K562 (cell line): ENCODE results near the gene TAGLN3. TPM values are rescaled to one million over a fixed set of nuclear protein-coding genes. Genes with fewer than 3 reads are reported as not detected.

Experiments
- ATAC-seq: fragments of 200-7000 bp; cut with Tn5 transposase; 3 replicates; pipeline ENCODE4 v1.9.1; 2020; ENCODE audit warnings: moderate library complexity
- BruUV-seq: library from RNA; stranded (reverse); fragments of 400-500 nt; replicated peaks from 2 replicates; lab custom pipeline; 2021; lab: Mats Ljungman, UMichigan
- CTCF ChIA-PET: fragments of 300-600 bp; formaldehyde crosslinking; extraction: SDS; loops from one replicate; lab custom pipeline; 2021; ENCODE audit warnings: low intra/inter-chr PET ratio; lab: Yijun Ruan, JAX
- POLR2A ChIA-PET: fragments of 300-600, 350-650 bp; sonication (Branson Sonifier 250); formaldehyde crosslinking; extraction: SDS; loops from one replicate; lab custom pipeline; 2021; ENCODE audit warnings: antibody characterized with exemption, inconsistent platforms; lab: Yijun Ruan, JAX
- DNase-seq, 4 experiments: peaks; one replicate each; pipeline versions ENCODE4 v3.0.0 to v3.0.0-alpha.2; 2011 to 2018; ENCODE audit warnings: low spot score in 3 of 4, mixed read lengths in 3 of 4; ENCODE audit errors: extremely low read depth in 1 of 4
- FAIRE-seq: peaks from 2 replicates; lab custom pipeline; 2011; peaks lifted over from hg19 to GRCh38; lab: Jason Lieb, UNC
- H2AFZ ChIP-seq: 2 replicates; pipeline ENCODE4 v1.6.0; 2011; ENCODE audit warnings: low read depth, low read length, control low read depth, inconsistent platforms
- H3K27ac ChIP-seq: fragments of 200-600 bp; 3 replicates; pipeline ENCODE4 v1.8.0; 2011; ENCODE audit warnings: low read depth, mild to moderate bottlenecking, control low read depth, inconsistent platforms, low read length, moderate library complexity, mixed read lengths; ENCODE audit errors: extremely low read depth
- H3K27me3 ChIP-seq, 2 experiments: fragments of 300-600 bp in 1 of 2; 2 replicates in 1 of 2; 3 replicates in 1 of 2; pipeline versions ENCODE4 v1.6.0 to v1.8.0; 2011; ENCODE audit warnings: inconsistent platforms in 2 of 2, low read length in 2 of 2, mild to moderate bottlenecking in 1 of 2, mixed read lengths in 1 of 2, moderate library complexity in 1 of 2; ENCODE audit not compliant: control insufficient read depth in 2 of 2, insufficient read depth in 2 of 2
- H3K36me3 ChIP-seq: fragments of 300-600 bp; 3 replicates; pipeline ENCODE4 v1.8.0; 2011; ENCODE audit warnings: mild to moderate bottlenecking, low read length, inconsistent platforms; ENCODE audit not compliant: control insufficient read depth, insufficient read depth
- H3K4me1 ChIP-seq, 2 experiments: fragments of 200-600 bp in 1 of 2; replicated peaks in 1 of 2; 2 replicates in 1 of 2; 3 replicates in 1 of 2; pipeline versions ENCODE4 v1.5.1 to v1.8.0; 2011; ENCODE audit warnings: inconsistent platforms in 2 of 2, low read length in 2 of 2, mild to moderate bottlenecking in 1 of 2, mixed read lengths in 1 of 2, moderate library complexity in 1 of 2; ENCODE audit not compliant: control insufficient read depth in 2 of 2, insufficient read depth in 2 of 2
- H3K4me2 ChIP-seq: 2 replicates; pipeline ENCODE4 v1.6.1; 2011; ENCODE audit warnings: low read length, control low read depth, inconsistent platforms, mixed read lengths; ENCODE audit not compliant: insufficient read depth
- H3K4me3 ChIP-seq: fragments of 200-600 bp; sonication (generic), shearing (Covaris generic); 2 replicates; pipeline ENCODE4 v1.5.1; 2016; ENCODE audit warnings: control low read depth, inconsistent platforms
- H3K79me2 ChIP-seq: fragments of 200-600 bp; 3 replicates; pipeline ENCODE4 v1.8.0; 2011; ENCODE audit warnings: low read length, inconsistent platforms; ENCODE audit not compliant: control insufficient read depth, insufficient read depth
- H3K9ac ChIP-seq, 2 experiments: 2 replicates each; pipeline versions ENCODE4 v1.6.0 to v1.6.1; 2011; ENCODE audit warnings: low read depth in 2 of 2, low read length in 2 of 2, control low read depth in 1 of 2, inconsistent platforms in 1 of 2, mild to moderate bottlenecking in 1 of 2, mixed read lengths in 1 of 2; ENCODE audit not compliant: insufficient read depth in 1 of 2
- H3K9me1 ChIP-seq: one replicate; pipeline ENCODE4 v1.6.0; 2011; ENCODE audit warnings: inconsistent platforms, mild to moderate bottlenecking, low read length, moderate library complexity; ENCODE audit not compliant: control insufficient read depth, insufficient read depth
- H3K9me3 ChIP-seq: replicated peaks from 2 replicates; pipeline ENCODE4 v1.5.1; 2011; ENCODE audit warnings: low read depth, low read length, inconsistent platforms; ENCODE audit not compliant: control insufficient read depth, insufficient read depth
- H4K20me1 ChIP-seq: replicated peaks from 2 replicates; pipeline ENCODE4 v1.6.1; 2011; ENCODE audit warnings: low read length, inconsistent platforms, mixed read lengths; ENCODE audit not compliant: control insufficient read depth, insufficient read depth
- CREB1 ChIP-seq, 2 experiments: sonication (generic) in 1 of 2; formaldehyde crosslinking in 1 of 2; IDR thresholded peaks; 2 replicates each; pipeline versions ENCODE4 v1.6.1 to v1.8.0; 2012 to 2022; ENCODE audit warnings: inconsistent platforms in 1 of 2, mild to moderate bottlenecking in 1 of 2, missing genetic modification reagents in 1 of 2, moderate library complexity in 1 of 2
- ELF1 ChIP-seq: fragments of 200-800 bp; sonication (Bioruptor generic); IDR thresholded peaks from 2 replicates; pipeline ENCODE4 v1.6.1; 2016; ENCODE audit warnings: missing genetic modification characterization, missing compliant biosample characterization
- ETV5 ChIP-seq: sonication (generic); formaldehyde crosslinking; IDR thresholded peaks from 2 replicates; pipeline ENCODE4 v1.4.0; 2020; ENCODE audit warnings: low read depth, mild to moderate bottlenecking, missing genetic modification reagents
- GATAD2B ChIP-seq: fragments of 450-650 bp; IDR thresholded peaks from 2 replicates; pipeline ENCODE4 v1.6.1; 2017; ENCODE audit warnings: mild to moderate bottlenecking, borderline replicate concordance
- JUN ChIP-seq, 2 experiments: sonication (generic) in 1 of 2; formaldehyde crosslinking in 1 of 2; IDR thresholded peaks; 2 replicates each; pipeline versions ENCODE4 v1.6.1 to v1.8.0; 2012 to 2022; ENCODE audit warnings: borderline replicate concordance in 2 of 2, mild to moderate bottlenecking in 2 of 2, improper control_type of control experiment in 1 of 2, low read depth in 1 of 2, low read length in 1 of 2, missing genetic modification reagents in 1 of 2
- MBD1 ChIP-seq: fragments of 250-450 bp; sonication (Bioruptor Pico); IDR thresholded peaks from 2 replicates; pipeline ENCODE4 v1.8.0; 2022; ENCODE audit warnings: inconsistent platforms
- NFIX ChIP-seq: fragments of 250-450 bp; sonication (Bioruptor Pico); IDR thresholded peaks from 2 replicates; pipeline ENCODE4 v1.4.0; 2020; ENCODE audit warnings: low read depth, mild to moderate bottlenecking, moderate library complexity
- ZBTB17 ChIP-seq: fragments of 450-650 bp; formaldehyde crosslinking; IDR thresholded peaks from 2 replicates; pipeline ENCODE4 v1.4.0; 2020; ENCODE audit warnings: mild to moderate bottlenecking
- ZKSCAN3 ChIP-seq: fragments of 250-450 bp; sonication (Bioruptor Pico); IDR thresholded peaks from 2 replicates; pipeline ENCODE4 v1.4.0; 2020
- whole genome bisulfite sequencing: fragments of 100-300 bp; shearing (Covaris generic); methylation state at CpG from one replicate; pipeline ENCODE4 v1.1.6; 2016; ENCODE audit warnings: low coverage, mixed read lengths; ENCODE audit not compliant: insufficient coverage; ENCODE audit errors: missing lambda C conversion rate; 5-methylcytosine and 5-hydroxymethylcytosine counted together
- in situ Hi-C: fragments of 300-500 bp; cut with MboI; formaldehyde crosslinking; loops from 4 replicates; pipeline ENCODE4 v1.15.0; 2018; ENCODE audit warnings: inconsistent platforms, mixed read lengths
- intact Hi-C: fragments of 100-400 bp; cut with micrococcal nuclease; formaldehyde crosslinking; loops from 2 replicates; pipeline ENCODE4 v1.14.2; 2022
- polyA plus RNA-seq, 8 experiments: library from polyadenylated mRNA; depleted of rRNA in 4 of 8; stranded (reverse) in 5 of 8; unstranded in 3 of 8; fragments of >200 nt; fragmentation: Nextera tagmentation in 2 of 8; fragmentation: Illumina TruSeq in 1 of 8; extraction: Ambion mirVana in 2 of 8; extraction: Trizol in 1 of 8; gene quantifications; 2 replicates each; pipeline versions ENCODE4 v1.2.1 to v1.2.3, GENCODE V29; 2011 to 2014; ENCODE audit warnings: inconsistent platforms in 1 of 8, missing spikeins in 1 of 8
- total RNA-seq, 7 experiments: library from RNA; depleted of rRNA in 6 of 7; stranded (reverse); fragments of >200 nt in 6 of 7; fragmentation: Illumina TruSeq in 2 of 7; extraction: Trizol in 2 of 7; gene quantifications; 2 replicates each; pipeline versions ENCODE4 v1.2.1 to v1.2.3, GENCODE V29; 2011 to 2021; ENCODE audit warnings: low replicate concordance in 1 of 7
- TF ChIP-seq, protein P1 (sequence below): sonication (generic); formaldehyde crosslinking; IDR thresholded peaks from 2 replicates; pipeline ENCODE4 v1.8.0; 2022; ENCODE audit warnings: mild to moderate bottlenecking, missing genetic modification reagents
- TF ChIP-seq, protein P2 (sequence below): sonication (generic); formaldehyde crosslinking; IDR thresholded peaks from 2 replicates; pipeline ENCODE4 v1.8.0; 2023; ENCODE audit warnings: mild to moderate bottlenecking, missing genetic modification reagents

Gene TAGLN3
- total and polyA plus RNA-seq, 9 of the 15 experiments (the other 6 are each of a cell fraction or from before 2014, with no cell fraction given) = 0.06 TPM; not detected in 7

- CTCF ChIA-PET = no interaction called here
Observed at GRCh38 chr3:112020674-112021085, 22.0 kb downstream of the TAGLN3 start.

GRCh38 chr3:112027142-112027541 is 28.4 kb downstream of the TAGLN3 start:
- Histone ChIP-seq H3K4me2 (no peak overlapping the region), H3K4me1 (no peaks in the 10 kb centered on the region), H2AFZ (no peak overlapping the region), H3K79me2 (no peaks in the 10 kb centered on the region), H3K9me1 (no peaks in the 10 kb centered on the region), H3K4me3 (no peak overlapping the region), H3K27ac (no peak overlapping the region), H3K27me3 (no peaks in the 10 kb centered on the region), H3K36me3 (no peaks in the 10 kb centered on the region), H3K9me3 (no peaks in the 10 kb centered on the region), H4K20me1 (no peaks in the 10 kb centered on the region), H3K9ac (no peak overlapping the region)
- FAIRE-seq = no peak
- WGBS = 5% methylated on average over 4 of the region's 4 CpGs
- intact Hi-C loops (no loop called here), in situ Hi-C loops (no loop called here)
- CTCF ChIA-PET = no interaction called here
- no peak for DNase-seq
- BruUV-seq = no TSS peak
- POLR2A ChIA-PET = no interaction called here
- ATAC-seq = no peak
- no peak for TF ChIP-seq CREB1 (IDR thresholded peaks at IDR 0.05)
- no peak for TF ChIP-seq CREB1 (CRISPR knock-in tag; IDR thresholded peaks at IDR 0.05)
- TF ChIP-seq MBD1 (CRISPR knock-in tag) = no peak
- TF ChIP-seq ZKSCAN3 = no peak
- TF ChIP-seq GATAD2B = no peak
- no peak for TF ChIP-seq JUN (IDR thresholded peaks at IDR 0.05; ENCODE audit: borderline replicate concordance, low read depth, low read length)
- TF ChIP-seq JUN (CRISPR knock-in tag; IDR thresholded peaks at IDR 0.05; ENCODE audit: borderline replicate concordance) = no peak
- TF ChIP-seq, protein P1, sequence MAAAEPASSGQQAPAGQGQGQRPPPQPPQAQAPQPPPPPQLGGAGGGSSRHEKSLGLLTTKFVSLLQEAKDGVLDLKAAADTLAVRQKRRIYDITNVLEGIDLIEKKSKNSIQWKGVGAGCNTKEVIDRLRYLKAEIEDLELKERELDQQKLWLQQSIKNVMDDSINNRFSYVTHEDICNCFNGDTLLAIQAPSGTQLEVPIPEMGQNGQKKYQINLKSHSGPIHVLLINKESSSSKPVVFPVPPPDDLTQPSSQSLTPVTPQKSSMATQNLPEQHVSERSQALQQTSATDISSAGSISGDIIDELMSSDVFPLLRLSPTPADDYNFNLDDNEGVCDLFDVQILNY (CRISPR knock-in tag) = no peak
- TF ChIP-seq, protein P2, sequence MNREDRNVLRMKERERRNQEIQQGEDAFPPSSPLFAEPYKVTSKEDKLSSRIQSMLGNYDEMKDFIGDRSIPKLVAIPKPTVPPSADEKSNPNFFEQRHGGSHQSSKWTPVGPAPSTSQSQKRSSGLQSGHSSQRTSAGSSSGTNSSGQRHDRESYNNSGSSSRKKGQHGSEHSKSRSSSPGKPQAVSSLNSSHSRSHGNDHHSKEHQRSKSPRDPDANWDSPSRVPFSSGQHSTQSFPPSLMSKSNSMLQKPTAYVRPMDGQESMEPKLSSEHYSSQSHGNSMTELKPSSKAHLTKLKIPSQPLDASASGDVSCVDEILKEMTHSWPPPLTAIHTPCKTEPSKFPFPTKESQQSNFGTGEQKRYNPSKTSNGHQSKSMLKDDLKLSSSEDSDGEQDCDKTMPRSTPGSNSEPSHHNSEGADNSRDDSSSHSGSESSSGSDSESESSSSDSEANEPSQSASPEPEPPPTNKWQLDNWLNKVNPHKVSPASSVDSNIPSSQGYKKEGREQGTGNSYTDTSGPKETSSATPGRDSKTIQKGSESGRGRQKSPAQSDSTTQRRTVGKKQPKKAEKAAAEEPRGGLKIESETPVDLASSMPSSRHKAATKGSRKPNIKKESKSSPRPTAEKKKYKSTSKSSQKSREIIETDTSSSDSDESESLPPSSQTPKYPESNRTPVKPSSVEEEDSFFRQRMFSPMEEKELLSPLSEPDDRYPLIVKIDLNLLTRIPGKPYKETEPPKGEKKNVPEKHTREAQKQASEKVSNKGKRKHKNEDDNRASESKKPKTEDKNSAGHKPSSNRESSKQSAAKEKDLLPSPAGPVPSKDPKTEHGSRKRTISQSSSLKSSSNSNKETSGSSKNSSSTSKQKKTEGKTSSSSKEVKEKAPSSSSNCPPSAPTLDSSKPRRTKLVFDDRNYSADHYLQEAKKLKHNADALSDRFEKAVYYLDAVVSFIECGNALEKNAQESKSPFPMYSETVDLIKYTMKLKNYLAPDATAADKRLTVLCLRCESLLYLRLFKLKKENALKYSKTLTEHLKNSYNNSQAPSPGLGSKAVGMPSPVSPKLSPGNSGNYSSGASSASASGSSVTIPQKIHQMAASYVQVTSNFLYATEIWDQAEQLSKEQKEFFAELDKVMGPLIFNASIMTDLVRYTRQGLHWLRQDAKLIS (CRISPR knock-in tag) = no peak
- TF ChIP-seq ELF1 = no peak

More at GRCh38 chr3:112020674-112021085, 22.0 kb downstream of the TAGLN3 start:
- TF ChIP-seq ZBTB17 (CRISPR knock-in tag) (no peak), ETV5 (CRISPR knock-in tag) (no peak), NFIX (CRISPR knock-in tag) (no peak)
- no peaks in the 10 kb centered on the region for H3K4me1 ChIP-seq
- DNase-seq = no peak
- H3K36me3 ChIP-seq = no peaks in the 10 kb centered on the region
- no peak for ATAC-seq
- POLR2A ChIA-PET = no interaction called here
- no peak overlapping the region for H3K9ac ChIP-seq
- no peak overlapping the region for H2AFZ ChIP-seq
- in situ Hi-C loops (no loop called here), intact Hi-C loops (no loop called here)
- 0% methylated on average over 1 of the region's 1 CpG for WGBS
- FAIRE-seq = no peak
- no peak overlapping the region for H3K27ac ChIP-seq
- BruUV-seq = no TSS peak
- no peaks in the 10 kb centered on the region for H3K27me3 ChIP-seq
- H3K4me2 ChIP-seq = no peak overlapping the region
- H3K9me1 ChIP-seq = no peaks in the 10 kb centered on the region
- H3K4me3 ChIP-seq = no peak overlapping the region
- no peaks in the 10 kb centered on the region for H3K9me3 ChIP-seq
- H4K20me1 ChIP-seq = no peaks in the 10 kb centered on the region
- no peaks in the 10 kb centered on the region for H3K79me2 ChIP-seq
